HCT116 (cell line): ENCODE data around the gene ZNF384. TPM values are rescaled to one million over a fixed set of nuclear protein-coding genes. Genes with fewer than 3 reads are reported as not detected.

Experiments
- ATAC-seq: fragments of 200-7000 bp; cut with Tn5 transposase; 2 replicates; pipeline ENCODE4 v1.9.1; 2020; ENCODE audit warnings: mild to moderate bottlenecking, moderate library complexity
- BruUV-seq: library from RNA; stranded (reverse); fragments of 400-500 nt; replicated peaks from 2 replicates; lab custom pipeline; 2021; lab: Mats Ljungman, UMichigan
- CTCF ChIA-PET: fragments of 300-600 bp; sonication (Branson Sonifier 250); formaldehyde crosslinking; loops from one replicate; lab custom pipeline; 2021; ENCODE audit warnings: antibody characterized with exemption; lab: Charles Lee
- POLR2A ChIA-PET: fragments of 300-600, 350-600 bp; sonication (Branson Sonifier 250); formaldehyde crosslinking; loops from one replicate; lab custom pipeline; 2021; ENCODE audit warnings: antibody characterized with exemption; lab: Charles Lee
- RAD21 ChIA-PET, 2 experiments: fragments of 300-600 bp; sonication (Branson Sonifier 250); formaldehyde crosslinking; loops; one replicate each; lab custom pipeline; 2023; ENCODE audit warnings: low total read pairs in 2 of 2; ENCODE audit not compliant: uncharacterized antibody in 2 of 2, unreplicated experiment in 2 of 2, low non-redundant PET in 1 of 2; lab: Charles Lee
- DNase-seq: peaks from one replicate; pipeline ENCODE4 v3.0.0-alpha.2; 2010; ENCODE audit warnings: low read depth, low spot score
- H2AFZ ChIP-seq: fragments of 200-600 bp; shearing (Covaris generic), sonication (generic); 2 replicates; pipeline ENCODE4 v1.6.1; 2017; ENCODE audit warnings: low read depth, mixed run types, mixed read lengths, antibody characterized with exemption, low read length; ENCODE audit not compliant: poor library complexity, severe bottlenecking
- H3K27ac ChIP-seq: 2 replicates; pipeline ENCODE4 v1.5.1; 2012; ENCODE audit warnings: low read depth, low read length
- H3K27me3 ChIP-seq: fragments of 200-600 bp; sonication (generic); 2 replicates; pipeline ENCODE4 v1.6.1; 2016; ENCODE audit warnings: mixed run types, low read length, mixed read lengths; ENCODE audit not compliant: insufficient read depth
- H3K36me3 ChIP-seq, 2 experiments: fragments of 200-500 bp in 1 of 2; fragments of 200-600 bp in 1 of 2; sonication (Bioruptor generic) in 1 of 2; sonication (generic) in 1 of 2; 2 replicates each; pipeline versions ENCODE4 v1.5.1 to v1.6.1; 2014 to 2016; ENCODE audit warnings: low read length in 2 of 2, inconsistent platforms in 1 of 2, mixed read lengths in 1 of 2, mixed run types in 1 of 2; ENCODE audit not compliant: insufficient read depth in 2 of 2, control insufficient read depth in 1 of 2
- H3K4me1 ChIP-seq, 2 experiments: fragments of 200-600 bp in 1 of 2; sonication (generic) in 1 of 2; 2 replicates each; pipeline versions ENCODE4 v1.5.1 to v1.6.1; 2012 to 2017; ENCODE audit warnings: low read length in 2 of 2, inconsistent platforms in 1 of 2, mild to moderate bottlenecking in 1 of 2, mixed read lengths in 1 of 2, mixed run types in 1 of 2, moderate library complexity in 1 of 2; ENCODE audit not compliant: insufficient read depth in 2 of 2, control insufficient read depth in 1 of 2
- H3K4me2 ChIP-seq: fragments of 200-600 bp; sonication (generic); 2 replicates; pipeline ENCODE4 v1.6.1; 2017; ENCODE audit warnings: mixed run types, low read length, mixed read lengths
- H3K4me3 ChIP-seq, 2 experiments: fragments of 200-600 bp in 1 of 2; sonication (generic) in 1 of 2; replicated peaks in 1 of 2; 2 replicates each; pipeline ENCODE4 v1.5.1; 2011 to 2016; ENCODE audit warnings: low read length in 2 of 2, control low read depth in 1 of 2, low read depth in 1 of 2, mild to moderate bottlenecking in 1 of 2, mixed read lengths in 1 of 2, mixed run types in 1 of 2
- H3K79me2 ChIP-seq: fragments of 200-600 bp; sonication (generic); 2 replicates; pipeline ENCODE4 v1.6.1; 2017; ENCODE audit warnings: mild to moderate bottlenecking, mixed run types, low read length, moderate library complexity, mixed read lengths; ENCODE audit not compliant: insufficient read depth
- H3K9ac ChIP-seq: fragments of 200-600 bp; sonication (generic); 2 replicates; pipeline ENCODE4 v1.6.1; 2016; ENCODE audit warnings: low read length, mixed read lengths
- H3K9me2 ChIP-seq: fragments of 200-600 bp; sonication (generic), shearing (Covaris generic); 2 replicates; pipeline ENCODE4 v1.6.1; 2017; ENCODE audit warnings: mixed run types, mild to moderate bottlenecking, moderate library complexity; ENCODE audit not compliant: insufficient read depth
- H3K9me3 ChIP-seq, 2 experiments: fragments of 200-500 bp in 1 of 2; fragments of 200-600 bp in 1 of 2; sonication (Bioruptor generic) in 1 of 2; sonication (generic) in 1 of 2; 2 replicates each; pipeline ENCODE4 v1.6.1; 2014 to 2017; ENCODE audit warnings: low read length in 2 of 2, mixed read lengths in 2 of 2, inconsistent platforms in 1 of 2, low read depth in 1 of 2, mild to moderate bottlenecking in 1 of 2, mixed run types in 1 of 2, moderate library complexity in 1 of 2; ENCODE audit not compliant: control insufficient read depth in 1 of 2, insufficient read depth in 1 of 2
- H4K20me1 ChIP-seq: fragments of 200-600 bp; sonication (generic), shearing (Covaris generic); 2 replicates; pipeline ENCODE4 v1.6.1; 2017; ENCODE audit warnings: mixed run types, mild to moderate bottlenecking, moderate library complexity; ENCODE audit not compliant: insufficient read depth
- CBX3 ChIP-seq: IDR thresholded peaks from 2 replicates; pipeline ENCODE4 v1.6.1; 2012; ENCODE audit warnings: low read depth
- EGR1 ChIP-seq: IDR thresholded peaks from 2 replicates; pipeline ENCODE4 v1.6.1; 2012; ENCODE audit warnings: low read depth
- ELF1 ChIP-seq: IDR thresholded peaks from 2 replicates; pipeline ENCODE4 v1.6.1; 2012; ENCODE audit warnings: low read depth, borderline replicate concordance
- EZH2phosphoT487 ChIP-seq: fragments of 200-600 bp; IDR thresholded peaks from 2 replicates; pipeline ENCODE4 v1.6.1; 2018; ENCODE audit warnings: antibody characterized with exemption, borderline replicate concordance
- JUND ChIP-seq: IDR thresholded peaks from 2 replicates; pipeline ENCODE4 v1.6.1; 2012
- POLR2A ChIP-seq: IDR thresholded peaks from 2 replicates; pipeline ENCODE4 v1.7.0; 2011; ENCODE audit warnings: borderline replicate concordance; ENCODE audit not compliant: insufficient read depth, insufficient read length; ENCODE audit errors: extremely low read depth
- SP1 ChIP-seq: IDR thresholded peaks from 2 replicates; pipeline ENCODE4 v1.6.1; 2012; ENCODE audit warnings: low read depth
- TCF7L2 ChIP-seq: IDR thresholded peaks from 2 replicates; pipeline ENCODE4 v1.7.0; 2011; ENCODE audit warnings: borderline replicate concordance, inconsistent platforms; ENCODE audit not compliant: insufficient read depth, insufficient read length; ENCODE audit errors: extremely low read depth
- YY1 ChIP-seq: IDR thresholded peaks from 2 replicates; pipeline ENCODE4 v1.6.1; 2011; ENCODE audit warnings: low read length, low read depth, moderate library complexity, mild to moderate bottlenecking; ENCODE audit not compliant: insufficient replicate concordance; ENCODE audit errors: extremely low read depth
- ZFX ChIP-seq: fragments of 450-650 bp; IDR thresholded peaks from 2 replicates; pipeline ENCODE4 v1.6.1; 2017
- intact Hi-C: fragments of 100-400 bp; cut with micrococcal nuclease; formaldehyde crosslinking; loops from 2 replicates; pipeline ENCODE4 v1.10.0; 2022
- total RNA-seq: library from RNA; stranded (reverse); gene quantifications from one replicate; pipeline ENCODE4 v1.2.1, GENCODE V29; 2021; ENCODE audit not compliant: unreplicated experiment
- TF ChIP-seq, protein P1 (sequence below): IDR thresholded peaks from 2 replicates; pipeline ENCODE4 v1.6.1; 2011; ENCODE audit warnings: mild to moderate bottlenecking, low read length, moderate library complexity; ENCODE audit not compliant: insufficient replicate concordance; ENCODE audit errors: extremely low read depth
- TF ChIP-seq, protein P2 (sequence below): IDR thresholded peaks from 2 replicates; pipeline ENCODE4 v1.6.1; 2012; ENCODE audit warnings: low read depth

The ZNF384 gene
- total RNA-seq, 1 experiment from 2014 or later: 73.4 TPM

DNA sequence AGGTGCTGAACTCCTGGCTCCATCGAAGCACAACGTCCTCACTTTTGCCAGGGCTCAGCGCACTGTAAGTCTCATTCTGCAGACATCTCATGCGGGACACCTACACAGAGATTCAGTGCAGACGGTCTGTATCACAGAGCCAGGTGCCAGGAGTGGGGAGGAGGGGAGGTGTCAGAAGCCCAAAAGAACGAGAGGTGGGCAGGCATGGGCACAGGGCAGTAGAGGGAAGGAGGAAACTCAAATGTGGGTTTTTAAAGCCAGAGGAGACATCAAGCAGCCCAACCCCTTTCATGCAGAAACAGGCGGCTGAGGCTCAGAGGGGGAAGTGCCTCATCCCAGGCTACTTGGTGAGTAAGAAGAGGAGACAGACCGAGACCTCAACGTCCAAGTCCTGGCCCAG, 50.9 kb downstream of the ZNF384 start:
- Histone ChIP-seq H4K20me1 (no peaks in the 10 kb centered on the region), H2AFZ (no peak overlapping the region), H3K9ac (no peak overlapping the region), H3K27ac (no peak overlapping the region), H3K79me2 (no peaks in the 10 kb centered on the region), H3K27me3 (peaks cover 6% of the 10 kb centered on the region; the same call in 1 of the 2 replicates), H3K4me2 (no peak overlapping the region), H3K4me1 (peaks cover 11 to 20% of the 10 kb centered on the region in 2 experiments), H3K9me3 (no peaks in the 10 kb centered on the region; a peak in 1 of 4 replicates), H3K4me3 (no peak overlapping the region), H3K9me2 (no peaks in the 10 kb centered on the region), H3K36me3 (no peaks in the 10 kb centered on the region)
- TF ChIP-seq CBX3 (no peak), POLR2A (no peak), TCF7L2 (no peak), ZFX (no peak), ELF1 (no peak), EGR1 (no peak), JUND (no peak), YY1 (no peak), EZH2phosphoT487 (no peak), SP1 (no peak)
- TF ChIP-seq, protein P1, sequence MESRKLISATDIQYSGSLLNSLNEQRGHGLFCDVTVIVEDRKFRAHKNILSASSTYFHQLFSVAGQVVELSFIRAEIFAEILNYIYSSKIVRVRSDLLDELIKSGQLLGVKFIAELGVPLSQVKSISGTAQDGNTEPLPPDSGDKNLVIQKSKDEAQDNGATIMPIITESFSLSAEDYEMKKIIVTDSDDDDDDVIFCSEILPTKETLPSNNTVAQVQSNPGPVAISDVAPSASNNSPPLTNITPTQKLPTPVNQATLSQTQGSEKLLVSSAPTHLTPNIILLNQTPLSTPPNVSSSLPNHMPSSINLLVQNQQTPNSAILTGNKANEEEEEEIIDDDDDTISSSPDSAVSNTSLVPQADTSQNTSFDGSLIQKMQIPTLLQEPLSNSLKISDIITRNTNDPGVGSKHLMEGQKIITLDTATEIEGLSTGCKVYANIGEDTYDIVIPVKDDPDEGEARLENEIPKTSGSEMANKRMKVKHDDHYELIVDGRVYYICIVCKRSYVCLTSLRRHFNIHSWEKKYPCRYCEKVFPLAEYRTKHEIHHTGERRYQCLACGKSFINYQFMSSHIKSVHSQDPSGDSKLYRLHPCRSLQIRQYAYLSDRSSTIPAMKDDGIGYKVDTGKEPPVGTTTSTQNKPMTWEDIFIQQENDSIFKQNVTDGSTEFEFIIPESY: no peak
- TF ChIP-seq, protein P2, sequence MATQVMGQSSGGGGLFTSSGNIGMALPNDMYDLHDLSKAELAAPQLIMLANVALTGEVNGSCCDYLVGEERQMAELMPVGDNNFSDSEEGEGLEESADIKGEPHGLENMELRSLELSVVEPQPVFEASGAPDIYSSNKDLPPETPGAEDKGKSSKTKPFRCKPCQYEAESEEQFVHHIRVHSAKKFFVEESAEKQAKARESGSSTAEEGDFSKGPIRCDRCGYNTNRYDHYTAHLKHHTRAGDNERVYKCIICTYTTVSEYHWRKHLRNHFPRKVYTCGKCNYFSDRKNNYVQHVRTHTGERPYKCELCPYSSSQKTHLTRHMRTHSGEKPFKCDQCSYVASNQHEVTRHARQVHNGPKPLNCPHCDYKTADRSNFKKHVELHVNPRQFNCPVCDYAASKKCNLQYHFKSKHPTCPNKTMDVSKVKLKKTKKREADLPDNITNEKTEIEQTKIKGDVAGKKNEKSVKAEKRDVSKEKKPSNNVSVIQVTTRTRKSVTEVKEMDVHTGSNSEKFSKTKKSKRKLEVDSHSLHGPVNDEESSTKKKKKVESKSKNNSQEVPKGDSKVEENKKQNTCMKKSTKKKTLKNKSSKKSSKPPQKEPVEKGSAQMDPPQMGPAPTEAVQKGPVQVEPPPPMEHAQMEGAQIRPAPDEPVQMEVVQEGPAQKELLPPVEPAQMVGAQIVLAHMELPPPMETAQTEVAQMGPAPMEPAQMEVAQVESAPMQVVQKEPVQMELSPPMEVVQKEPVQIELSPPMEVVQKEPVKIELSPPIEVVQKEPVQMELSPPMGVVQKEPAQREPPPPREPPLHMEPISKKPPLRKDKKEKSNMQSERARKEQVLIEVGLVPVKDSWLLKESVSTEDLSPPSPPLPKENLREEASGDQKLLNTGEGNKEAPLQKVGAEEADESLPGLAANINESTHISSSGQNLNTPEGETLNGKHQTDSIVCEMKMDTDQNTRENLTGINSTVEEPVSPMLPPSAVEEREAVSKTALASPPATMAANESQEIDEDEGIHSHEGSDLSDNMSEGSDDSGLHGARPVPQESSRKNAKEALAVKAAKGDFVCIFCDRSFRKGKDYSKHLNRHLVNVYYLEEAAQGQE: no peak
- ATAC-seq (no peak), DNase-seq (no peak)
- ChIA-PET POLR2A (no interaction called here), RAD21 (no interaction called here), CTCF (no interaction called here)
- BruUV-seq: no TSS peak
- intact Hi-C loops: no loop called here
